NCI-H446 treated with DMSO at 0.1 percent for 48 hours (cell line): ENCODE results near the gene ANKRD62.
"Not testable (repeated sequence)": the region's sequence is repeated elsewhere in the genome, so short reads cannot be mapped to it uniquely, and the experiment has no call there.

Source experiments
- DNase-seq: peaks from one replicate; lab custom pipeline; 2025; lab: John Stamatoyannopoulos, UW

ANKRD62 gene

GRCh38 chr18:12099160-12099559 lies 5.5 kb downstream of the ANKRD62 start:
- DNase-seq = no peak

GRCh38 chr18:12101266-12101665 lies 7.6 kb downstream of the ANKRD62 start:
- no peak for DNase-seq

GRCh38 chr18:12102136-12102842 lies 8.6 kb downstream of the ANKRD62 start:
- DNase-seq = no peak

- no peak for DNase-seq
Observed at GRCh38 chr18:12106471-12106870, 12.8 kb downstream of the ANKRD62 start.

- DNase-seq = no peak
Observed at GRCh38 chr18:12109836-12110235, 16.2 kb downstream of the ANKRD62 start.

GRCh38 chr18:12113999-12114646 lies 20.5 kb downstream of the ANKRD62 start:
- DNase-seq = no peak

- no peak for DNase-seq
Observed at GRCh38 chr18:12119358-12119757, 25.7 kb downstream of the ANKRD62 start.

GRCh38 chr18:12121175-12122042 lies 27.8 kb downstream of the ANKRD62 start:
- no peak for DNase-seq

DNA sequence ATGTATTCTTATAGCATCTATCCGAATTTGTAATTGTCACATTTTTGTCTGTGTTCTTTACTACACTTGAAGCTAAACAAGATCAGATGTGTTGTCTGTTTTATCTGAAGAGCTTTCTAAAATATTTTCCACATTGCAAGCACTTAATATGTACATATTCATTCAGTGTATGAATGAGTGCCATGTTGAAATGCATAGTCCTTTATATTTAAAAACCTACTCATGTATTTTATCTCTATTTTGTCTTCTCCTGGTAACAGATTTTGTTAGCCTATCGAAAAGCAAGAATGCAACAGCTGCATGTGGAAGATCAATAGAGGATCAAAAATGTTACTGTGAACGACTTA lies 28.4 kb downstream of the ANKRD62 start:
- DNase-seq = not testable (repeated sequence)

GRCh38 chr18:12127647-12128046 lies 34.0 kb downstream of the ANKRD62 start:
- not testable (repeated sequence) for DNase-seq

GRCh38 chr18:12138831-12139230 lies 45.2 kb downstream of the ANKRD62 start:
- DNase-seq = not testable (repeated sequence)

GRCh38 chr18:12140866-12141265 lies 47.2 kb downstream of the ANKRD62 start:
- DNase-seq = not testable (repeated sequence)

DNA sequence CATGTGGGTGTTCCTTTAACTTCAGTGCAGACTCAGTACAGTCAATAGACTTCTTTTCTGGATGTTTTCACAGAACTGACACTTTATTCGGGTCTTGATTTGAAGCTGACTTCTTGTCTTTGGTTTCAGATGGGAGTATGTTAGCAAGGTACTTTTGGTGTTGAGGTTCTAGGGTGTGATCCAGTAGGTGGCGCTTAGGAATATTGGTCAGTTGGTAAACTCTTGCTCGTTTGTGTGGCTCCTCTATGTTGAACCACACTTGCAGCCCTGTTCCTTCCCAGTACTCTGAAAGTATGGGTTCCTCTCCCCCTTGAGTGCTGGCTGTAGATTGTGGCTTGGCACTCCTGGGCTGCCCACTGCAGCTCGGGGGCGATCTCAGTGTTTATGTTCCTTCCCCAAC lies 48.1 kb downstream of the ANKRD62 start:
- not testable (repeated sequence) for DNase-seq

- not testable (repeated sequence) for DNase-seq
Observed at GRCh38 chr18:12149431-12149830, 55.8 kb downstream of the ANKRD62 start.

DNA sequence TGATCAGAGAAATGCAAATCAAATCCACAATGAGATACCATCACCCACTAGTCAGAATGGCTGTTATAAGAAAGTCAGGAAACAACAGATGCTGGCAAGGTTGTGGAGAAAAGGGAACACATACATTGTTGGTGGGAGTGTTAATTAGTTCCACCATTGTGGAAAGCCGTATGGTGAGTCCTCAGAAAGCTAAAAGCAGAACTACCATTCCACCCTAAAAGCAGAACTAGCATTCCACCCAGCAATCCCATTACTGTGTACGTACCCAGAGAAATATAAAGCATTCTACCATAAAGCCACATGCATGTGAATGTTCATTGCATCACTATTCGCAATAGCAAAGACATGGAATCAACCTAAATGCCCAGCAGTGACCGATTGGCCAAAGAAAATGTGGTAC lies 60.7 kb downstream of the ANKRD62 start:
- no peak for DNase-seq

- no peak for DNase-seq
Observed at GRCh38 chr18:12155996-12156395, 62.4 kb downstream of the ANKRD62 start.

GRCh38 chr18:12159446-12159845 lies 65.8 kb downstream of the ANKRD62 start:
- DNase-seq = no peak

- no peak for DNase-seq
Observed at GRCh38 chr18:12162786-12163185, 69.1 kb downstream of the ANKRD62 start.

GRCh38 chr18:12165038-12165768 lies 71.6 kb downstream of the ANKRD62 start:
- no peak for DNase-seq
